Breast epithelium (tissue), 4 donors: Measurements from ENCODE around the gene FBXW12. TPM values are rescaled to one million over a fixed set of nuclear protein-coding genes. Genes with fewer than 3 reads are reported as not detected.

Experiments used
- DNase-seq, 2 donors: peaks; one replicate each; pipeline ENCODE4 v3.0.0-alpha.2; 2019; ENCODE audit warnings: low spot score in 2 of 2
- H3K27ac ChIP-seq, 2 donors: fragments of 200-600 bp; sonication (generic) in 1 of 2; one replicate each; pipeline ENCODE4 v1.5.1; 2016 to 2019; ENCODE audit warnings: mild to moderate bottlenecking in 1 of 2
- H3K27me3 ChIP-seq, 2 donors: fragments of 200-600 bp; sonication (generic) in 1 of 2; one replicate each; pipeline versions ENCODE4 v1.5.1 to v1.6.0; 2017 to 2019; ENCODE audit warnings: control low read depth in 1 of 2, mild to moderate bottlenecking in 1 of 2
- H3K36me3 ChIP-seq: fragments of 200-600 bp; one replicate; pipeline ENCODE4 v1.5.1; 2019
- H3K4me1 ChIP-seq, 2 donors: fragments of 200-600 bp; sonication (generic); one replicate each; pipeline ENCODE4 v1.5.1; 2016 to 2019; ENCODE audit warnings: control low read depth in 1 of 2
- H3K4me3 ChIP-seq, 3 donors: fragments of 200-600 bp; sonication (generic); 1 replicate in 2 of 3; 2 replicates in 1 of 3; pipeline ENCODE4 v1.5.1; 2016 to 2019; ENCODE audit warnings: mild to moderate bottlenecking in 3 of 3, moderate library complexity in 2 of 3
- H3K9me3 ChIP-seq, 2 donors: fragments of 200-600 bp; sonication (generic) in 1 of 2; one replicate each; pipeline ENCODE4 v1.5.1; 2016 to 2019; ENCODE audit warnings: control low read depth in 1 of 2
- POLR2A ChIP-seq: fragments of 450-650 bp; IDR thresholded peaks from one replicate; pipeline ENCODE4 v1.6.1; 2016; ENCODE audit warnings: antibody characterized with exemption, mild to moderate bottlenecking, moderate library complexity
- POLR2AphosphoS5 ChIP-seq, 3 donors: sonication (generic); formaldehyde crosslinking; IDR thresholded peaks; one replicate each; pipeline ENCODE4 v1.6.1; 2017; ENCODE audit warnings: antibody characterized with exemption in 3 of 3
- intact Hi-C: fragments of 100-400 bp; cut with DNase I; formaldehyde crosslinking; loops from one replicate; pipeline ENCODE4 v1.15.1; 2023; ENCODE audit warnings: low total_unique reads
- total RNA-seq, 3 donors: library from RNA; depleted of rRNA; stranded (reverse); fragments of >200 nt; gene quantifications; one replicate each; pipeline ENCODE4 v1.1.0, GENCODE V29; 2016
- TF ChIP-seq, protein P1 (sequence below), 3 donors: fragments of 450-650 bp; IDR thresholded peaks; one replicate each; pipeline ENCODE4 v1.5.1; 2016 to 2017; ENCODE audit warnings: antibody characterized with exemption in 3 of 3, mild to moderate bottlenecking in 3 of 3, moderate library complexity in 3 of 3

FBXW12 gene
- total RNA-seq, 3 donors from 2014 or later: 0.32 to 0.66 TPM; not detected in 1

DNA sequence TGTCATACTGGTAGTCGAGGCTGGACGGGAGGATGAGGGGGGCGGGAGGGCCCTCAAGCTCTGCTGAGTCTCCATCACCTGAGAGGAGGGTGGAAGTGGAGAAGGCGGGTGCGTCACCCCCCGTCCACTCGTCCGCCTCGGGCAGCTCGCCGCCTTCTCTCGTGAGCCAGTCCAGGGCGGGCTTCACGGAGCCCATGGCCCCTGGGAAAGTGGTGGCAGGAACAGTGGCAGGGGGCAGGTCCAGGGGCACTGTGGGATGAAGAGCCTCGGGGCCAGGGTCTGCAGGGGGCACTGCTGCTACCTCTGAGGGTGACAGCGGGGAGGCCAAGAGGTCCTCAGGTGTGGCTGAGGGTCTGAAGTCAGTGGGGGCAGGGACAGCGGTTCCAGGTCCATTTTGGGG is 47.6 kb downstream of the FBXW12 start:
- no peak for TF ChIP-seq POLR2A
- TF ChIP-seq, protein P1, sequence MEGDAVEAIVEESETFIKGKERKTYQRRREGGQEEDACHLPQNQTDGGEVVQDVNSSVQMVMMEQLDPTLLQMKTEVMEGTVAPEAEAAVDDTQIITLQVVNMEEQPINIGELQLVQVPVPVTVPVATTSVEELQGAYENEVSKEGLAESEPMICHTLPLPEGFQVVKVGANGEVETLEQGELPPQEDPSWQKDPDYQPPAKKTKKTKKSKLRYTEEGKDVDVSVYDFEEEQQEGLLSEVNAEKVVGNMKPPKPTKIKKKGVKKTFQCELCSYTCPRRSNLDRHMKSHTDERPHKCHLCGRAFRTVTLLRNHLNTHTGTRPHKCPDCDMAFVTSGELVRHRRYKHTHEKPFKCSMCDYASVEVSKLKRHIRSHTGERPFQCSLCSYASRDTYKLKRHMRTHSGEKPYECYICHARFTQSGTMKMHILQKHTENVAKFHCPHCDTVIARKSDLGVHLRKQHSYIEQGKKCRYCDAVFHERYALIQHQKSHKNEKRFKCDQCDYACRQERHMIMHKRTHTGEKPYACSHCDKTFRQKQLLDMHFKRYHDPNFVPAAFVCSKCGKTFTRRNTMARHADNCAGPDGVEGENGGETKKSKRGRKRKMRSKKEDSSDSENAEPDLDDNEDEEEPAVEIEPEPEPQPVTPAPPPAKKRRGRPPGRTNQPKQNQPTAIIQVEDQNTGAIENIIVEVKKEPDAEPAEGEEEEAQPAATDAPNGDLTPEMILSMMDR (IDR thresholded peaks at IDR 0.05): no peak
- TF ChIP-seq POLR2AphosphoS5 (IDR thresholded peaks at IDR 0.05): no peak
- Histone ChIP-seq H3K9me3 (no peaks in the 10 kb centered on the region), H3K4me3 (no peak overlapping the region), H3K36me3 (peaks cover 11% of the 10 kb centered on the region), H3K27ac (no peak overlapping the region), H3K4me1 (peaks cover 0 to 7% of the 10 kb centered on the region in 2 donors), H3K27me3 (no peaks in the 10 kb centered on the region)
- no peak for DNase-seq
- intact Hi-C loops: loop anchor here (10.0 kb wide), 1 partner anchor 145 kb away; no protein-coding TSS in a partner anchor

DNA sequence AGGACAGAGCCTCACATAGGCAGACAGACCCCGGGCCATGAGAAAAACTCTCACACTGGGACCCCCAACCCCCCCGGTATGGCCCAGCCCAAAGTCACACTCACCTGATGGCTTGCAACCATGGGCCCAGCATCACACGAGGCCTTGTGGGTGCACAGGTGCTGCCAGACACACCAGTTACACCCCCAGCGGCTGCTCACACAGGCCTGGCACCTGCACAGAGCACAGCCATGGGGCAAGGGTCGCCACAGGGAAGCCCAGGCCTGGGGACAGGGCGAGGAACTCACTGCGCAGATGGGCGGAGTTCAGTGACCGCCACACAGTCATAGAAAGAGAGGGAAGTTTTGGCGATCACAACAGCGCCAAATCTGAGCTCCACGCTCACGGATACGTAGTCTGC is 48.5 kb downstream of the FBXW12 start:
- H3K4me1 ChIP-seq: peaks cover 0 to 16% of the 10 kb centered on the region in 2 donors
- H3K36me3 ChIP-seq: peaks cover 5% of the 10 kb centered on the region
- no peak overlapping the region for H3K27ac ChIP-seq
- intact Hi-C loops: no loop called here
- no peaks in the 10 kb centered on the region for H3K27me3 ChIP-seq
- no peak for DNase-seq
- TF ChIP-seq POLR2A (no peak), POLR2AphosphoS5 (IDR thresholded peaks at IDR 0.05) (no peak)
- TF ChIP-seq, protein P1 (IDR thresholded peaks at IDR 0.05): no peak
- no peaks in the 10 kb centered on the region for H3K9me3 ChIP-seq
- H3K4me3 ChIP-seq: no peak overlapping the region

DNA sequence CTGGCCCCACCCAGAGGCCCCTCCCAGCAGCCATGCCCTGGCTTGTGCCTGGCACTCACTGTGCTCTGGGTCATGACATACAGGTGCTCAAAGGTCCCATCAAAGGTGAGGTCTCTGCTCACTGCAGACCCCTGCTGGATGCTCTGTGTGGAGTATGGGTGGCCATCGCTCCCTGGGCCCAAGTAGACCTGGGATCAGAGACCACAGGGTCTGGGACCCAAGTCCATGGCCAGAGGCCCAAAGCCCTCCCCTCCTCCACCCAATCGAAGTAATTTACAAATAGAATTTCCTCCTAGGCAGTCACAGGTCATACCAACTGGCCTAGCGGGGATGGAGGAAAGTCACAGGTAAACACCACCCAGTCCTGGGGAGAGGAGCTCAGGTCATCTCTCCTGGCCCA is 50.3 kb downstream of the FBXW12 start:
- Histone ChIP-seq H3K4me3 (no peak overlapping the region), H3K27me3 (no peaks in the 10 kb centered on the region), H3K9me3 (no peaks in the 10 kb centered on the region), H3K27ac (peak overlapping the region in 1 of 2 donors; percentile 21), H3K36me3 (no peaks in the 10 kb centered on the region), H3K4me1 (peaks cover 3 to 29% of the 10 kb centered on the region in 2 donors)
- no peak for DNase-seq
- TF ChIP-seq POLR2A (no peak), POLR2AphosphoS5 (IDR thresholded peaks at IDR 0.05) (no peak)
- TF ChIP-seq, protein P1 (IDR thresholded peaks at IDR 0.05): no peak
- intact Hi-C loops: no loop called here

DNA sequence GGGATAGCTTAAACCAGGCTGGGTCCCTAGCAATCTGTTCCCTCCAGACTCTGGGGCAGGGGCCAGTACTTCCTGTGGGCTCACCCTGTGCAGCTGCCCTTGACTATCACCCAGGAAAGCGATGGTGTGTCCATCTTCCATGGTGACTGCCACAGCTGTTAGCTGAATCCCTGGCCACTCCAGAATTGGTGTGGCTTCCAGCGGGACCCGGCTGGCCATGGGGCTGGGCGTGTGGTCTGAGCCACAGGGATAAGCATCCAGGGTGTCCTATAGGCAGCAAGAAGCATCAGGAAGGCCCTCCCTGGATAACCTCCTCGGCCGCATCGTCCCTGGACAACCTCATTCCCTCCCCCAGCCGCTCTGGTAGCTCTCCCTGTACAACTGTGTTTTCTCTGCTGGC is 50.7 kb downstream of the FBXW12 start:
- no peak overlapping the region for H3K4me3 ChIP-seq
- intact Hi-C loops: no loop called here
- no peaks in the 10 kb centered on the region for H3K9me3 ChIP-seq
- H3K27ac ChIP-seq: peak overlapping the region in 1 of 2 donors; percentile 21
- no peak for TF ChIP-seq POLR2AphosphoS5 (IDR thresholded peaks at IDR 0.05)
- TF ChIP-seq, protein P1 (IDR thresholded peaks at IDR 0.05): no peak
- TF ChIP-seq POLR2A: no peak
- no peak for DNase-seq
- peaks cover 3 to 29% of the 10 kb centered on the region in 2 donors for H3K4me1 ChIP-seq
- no peaks in the 10 kb centered on the region for H3K27me3 ChIP-seq
- no peaks in the 10 kb centered on the region for H3K36me3 ChIP-seq

GRCh38 chr3:48423241-48423882 is 51.3 kb downstream of the FBXW12 start:
- TF ChIP-seq, protein P1 (IDR thresholded peaks at IDR 0.05): no peak
- TF ChIP-seq POLR2AphosphoS5 (IDR thresholded peaks at IDR 0.05): no peak
- TF ChIP-seq POLR2A: no peak
- H3K9me3 ChIP-seq: no peaks in the 10 kb centered on the region
- no peak for DNase-seq
- H3K27me3 ChIP-seq: no peaks in the 10 kb centered on the region
- no peaks in the 10 kb centered on the region for H3K36me3 ChIP-seq
- peaks cover 3 to 29% of the 10 kb centered on the region in 2 donors for H3K4me1 ChIP-seq
- H3K27ac ChIP-seq: peak overlapping the region in 1 of 2 donors; percentile 0
- intact Hi-C loops: no loop called here
- H3K4me3 ChIP-seq: no peak overlapping the region
